HG02885 (cell line): ENCODE measurements around the gene ACADL.

Experiments used
- ATAC-seq: cut with Tn5 transposase; IDR thresholded peaks from one replicate; pipeline ENCODE4 v1.9.1; 2021; ENCODE audit warnings: mild to moderate bottlenecking; ENCODE audit not compliant: unreplicated experiment, poor library complexity

Gene ACADL

GRCh38 chr2:210171309-210172218, 53.7 kb downstream of the ACADL start, which contains the start of gene KANSL1L:
Gene KANSL1L (minus strand): TSS chr2:210171409. CDS start chr2:210154582, 16,827 bp downstream.
- ATAC-seq, result peak; percentile 78

- peak; percentile 75 for ATAC-seq
Observed at GRCh38 chr2:210170446-210171303, 54.6 kb downstream of the ACADL start.

- ATAC-seq, result no peak
Observed at GRCh38 chr2:210170196-210170445, 55.1 kb downstream of the ACADL start.

GRCh38 chr2:210169516-210170195, 55.6 kb downstream of the ACADL start:
- peak; percentile 32 for ATAC-seq

GRCh38 chr2:210167227-210167626, 58.0 kb downstream of the ACADL start:
- ATAC-seq, result no peak

GRCh38 chr2:210162466-210163124, 62.7 kb downstream of the ACADL start:
- ATAC-seq, result no peak

GRCh38 chr2:210159059-210159458, 66.2 kb downstream of the ACADL start:
- no peak for ATAC-seq

GRCh38 chr2:210158236-210158635, 67.0 kb downstream of the ACADL start:
- no peak for ATAC-seq

- no peak for ATAC-seq
Observed at GRCh38 chr2:210157526-210157925, 67.7 kb downstream of the ACADL start.

GRCh38 chr2:210147614-210148013, 77.6 kb downstream of the ACADL start:
- no peak for ATAC-seq
